Vagina (tissue), 2 donors: Measurements from ENCODE around the gene PLOD1. TPM values are rescaled to one million over a fixed set of nuclear protein-coding genes. Genes with fewer than 3 reads are reported as not detected.

ENCODE experiments used
- DNase-seq, 2 donors: peaks; one replicate each; pipeline ENCODE4 v3.0.0-alpha.2; 2017; ENCODE audit errors: extremely low spot score in 2 of 2
- H3K27ac ChIP-seq: fragments of 200-600 bp; sonication (generic); one replicate; pipeline ENCODE4 v1.5.1; 2019
- H3K27me3 ChIP-seq: fragments of 200-600 bp; sonication (generic); one replicate; pipeline ENCODE4 v1.5.1; 2019
- H3K36me3 ChIP-seq, 2 donors: fragments of 200-600 bp; sonication (generic); one replicate each; pipeline ENCODE4 v1.5.1; 2017 to 2019
- H3K4me1 ChIP-seq: fragments of 200-600 bp; sonication (generic); one replicate; pipeline ENCODE4 v1.5.1; 2019
- H3K4me3 ChIP-seq, 2 donors: fragments of 200-600 bp; sonication (generic); 1 replicate in 1 of 2; 2 replicates in 1 of 2; pipeline ENCODE4 v1.5.1; 2016 to 2019
- H3K9me3 ChIP-seq: fragments of 200-600 bp; sonication (generic); one replicate; pipeline ENCODE4 v1.5.1; 2019
- POLR2A ChIP-seq, 2 donors: fragments of 450-650 bp; IDR thresholded peaks; one replicate each; pipeline ENCODE4 v1.6.1; 2017; ENCODE audit warnings: antibody characterized with exemption in 2 of 2, mild to moderate bottlenecking in 2 of 2, moderate library complexity in 2 of 2
- POLR2AphosphoS5 ChIP-seq, 2 donors: sonication (generic); formaldehyde crosslinking; IDR thresholded peaks; one replicate each; pipeline ENCODE4 v1.9.0; 2017; ENCODE audit warnings: antibody characterized with exemption in 2 of 2, mild to moderate bottlenecking in 2 of 2, low read depth in 1 of 2; ENCODE audit not compliant: insufficient read depth in 1 of 2
- intact Hi-C: fragments of 100-400 bp; cut with DNase I; formaldehyde crosslinking; loops from one replicate; pipeline ENCODE4 v1.15.1; 2023
- total RNA-seq: library from RNA; depleted of rRNA; stranded (reverse); fragments of >200 nt; gene quantifications from one replicate; pipeline ENCODE4 v1.2.3, GENCODE V29; 2016
- TF ChIP-seq, protein P1 (sequence below), 3 experiments: fragments of 450-650 bp in 2 of 3; fragments of 200-600 bp in 1 of 3; sonication (generic) in 1 of 3; IDR thresholded peaks; one replicate each; pipeline ENCODE4 v1.5.1; 2017 to 2019; ENCODE audit warnings: antibody characterized with exemption in 3 of 3, mild to moderate bottlenecking in 2 of 3, moderate library complexity in 2 of 3

The PLOD1 gene
- total RNA-seq, 1 donor from 2014 or later, result 42.2 TPM

DNA sequence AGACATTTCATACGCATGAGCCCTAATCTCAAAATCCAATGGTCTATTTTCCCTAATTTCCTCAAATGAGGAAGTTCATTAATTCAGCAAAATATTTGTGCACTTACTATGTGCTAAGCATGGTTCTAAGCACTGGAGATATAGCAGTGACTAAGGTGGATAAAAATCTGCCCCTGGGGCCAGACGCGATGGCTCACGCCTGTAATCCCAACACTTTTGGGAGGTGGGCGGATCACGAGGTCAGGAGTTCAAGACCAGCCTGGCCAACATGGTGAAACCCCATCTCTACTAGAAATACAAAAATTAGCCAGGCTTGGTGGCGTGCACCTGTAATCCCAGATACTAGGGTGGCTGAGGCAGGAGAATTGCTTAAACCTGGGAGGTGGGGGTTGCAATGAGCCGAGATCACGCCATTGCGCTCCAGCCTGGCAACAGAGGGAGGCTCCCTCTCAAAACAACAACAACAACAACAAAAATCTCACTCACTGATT is 80.5 kb downstream of the PLOD1 start:
- peaks cover 0 to 28% of the 10 kb centered on the region in 2 donors for H3K36me3 ChIP-seq
- H3K4me3 ChIP-seq, result no peak overlapping the region
- H3K4me1 ChIP-seq, result peaks cover 12% of the 10 kb centered on the region
- intact Hi-C loops, result no loop called here
- H3K9me3 ChIP-seq, result no peaks in the 10 kb centered on the region
- no peak overlapping the region for H3K27ac ChIP-seq
- no peak for DNase-seq
- no peaks in the 10 kb centered on the region for H3K27me3 ChIP-seq
- TF ChIP-seq POLR2A (IDR thresholded peaks at IDR 0.05) (no peak), POLR2AphosphoS5 (IDR thresholded peaks at IDR 0.05; ENCODE audit: insufficient read depth in 1 of 2, low read depth in 1 of 2) (no peak)
- TF ChIP-seq, protein P1, sequence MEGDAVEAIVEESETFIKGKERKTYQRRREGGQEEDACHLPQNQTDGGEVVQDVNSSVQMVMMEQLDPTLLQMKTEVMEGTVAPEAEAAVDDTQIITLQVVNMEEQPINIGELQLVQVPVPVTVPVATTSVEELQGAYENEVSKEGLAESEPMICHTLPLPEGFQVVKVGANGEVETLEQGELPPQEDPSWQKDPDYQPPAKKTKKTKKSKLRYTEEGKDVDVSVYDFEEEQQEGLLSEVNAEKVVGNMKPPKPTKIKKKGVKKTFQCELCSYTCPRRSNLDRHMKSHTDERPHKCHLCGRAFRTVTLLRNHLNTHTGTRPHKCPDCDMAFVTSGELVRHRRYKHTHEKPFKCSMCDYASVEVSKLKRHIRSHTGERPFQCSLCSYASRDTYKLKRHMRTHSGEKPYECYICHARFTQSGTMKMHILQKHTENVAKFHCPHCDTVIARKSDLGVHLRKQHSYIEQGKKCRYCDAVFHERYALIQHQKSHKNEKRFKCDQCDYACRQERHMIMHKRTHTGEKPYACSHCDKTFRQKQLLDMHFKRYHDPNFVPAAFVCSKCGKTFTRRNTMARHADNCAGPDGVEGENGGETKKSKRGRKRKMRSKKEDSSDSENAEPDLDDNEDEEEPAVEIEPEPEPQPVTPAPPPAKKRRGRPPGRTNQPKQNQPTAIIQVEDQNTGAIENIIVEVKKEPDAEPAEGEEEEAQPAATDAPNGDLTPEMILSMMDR (IDR thresholded peaks at IDR 0.05), result no peak

DNA sequence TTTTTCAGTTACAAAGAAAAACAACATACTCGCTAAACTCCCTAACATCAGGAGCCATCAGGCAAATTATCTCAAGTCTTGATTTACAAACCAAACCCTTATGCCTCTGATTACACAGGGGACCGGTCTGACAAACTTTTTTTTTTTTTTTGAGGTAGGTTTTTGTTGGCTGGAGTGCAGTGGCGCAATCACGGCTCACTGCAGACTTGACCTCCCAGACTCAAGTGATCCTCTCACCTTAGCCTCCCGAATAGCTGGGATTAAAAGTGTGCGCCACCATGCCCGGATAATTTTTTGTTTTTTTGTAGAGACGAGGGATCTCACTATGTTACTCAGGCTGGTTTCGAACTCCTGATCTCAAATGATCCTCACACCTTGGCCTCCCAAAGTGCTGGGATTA is 81.0 kb downstream of the PLOD1 start:
- intact Hi-C loops, result no loop called here
- no peaks in the 10 kb centered on the region for H3K27me3 ChIP-seq
- no peak overlapping the region for H3K27ac ChIP-seq
- DNase-seq, result no peak
- peaks cover 17% of the 10 kb centered on the region for H3K4me1 ChIP-seq
- TF ChIP-seq POLR2A (IDR thresholded peaks at IDR 0.05) (no peak), POLR2AphosphoS5 (IDR thresholded peaks at IDR 0.05; ENCODE audit: insufficient read depth in 1 of 2, low read depth in 1 of 2) (no peak)
- TF ChIP-seq, protein P1 (IDR thresholded peaks at IDR 0.05), result no peak
- no peak overlapping the region for H3K4me3 ChIP-seq
- H3K36me3 ChIP-seq, result peaks cover 0 to 23% of the 10 kb centered on the region in 2 donors
- H3K9me3 ChIP-seq, result no peaks in the 10 kb centered on the region

DNA sequence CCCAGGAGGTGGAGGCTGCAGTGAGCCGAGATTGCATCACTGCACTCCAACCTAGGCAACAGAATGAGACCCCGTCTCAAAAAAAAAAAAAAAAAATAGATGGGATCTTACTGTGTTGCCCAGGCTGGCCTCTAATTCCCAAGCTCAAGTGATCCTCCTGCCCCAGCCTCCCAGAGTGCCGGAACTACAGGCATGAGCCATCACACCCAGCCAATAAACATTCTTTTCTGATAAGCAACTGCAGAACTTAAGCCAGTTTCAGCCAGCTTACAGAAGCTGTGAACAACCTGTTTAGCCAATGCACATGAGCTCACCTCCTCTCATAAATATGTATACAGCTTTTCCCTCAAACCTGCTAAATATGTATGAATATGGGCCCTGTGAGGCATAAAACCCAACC is 81.7 kb downstream of the PLOD1 start:
- Histone ChIP-seq H3K4me3 (no peak overlapping the region), H3K27ac (no peak overlapping the region), H3K36me3 (peaks cover 0 to 16% of the 10 kb centered on the region in 2 donors), H3K4me1 (peaks cover 19% of the 10 kb centered on the region), H3K27me3 (no peaks in the 10 kb centered on the region), H3K9me3 (no peaks in the 10 kb centered on the region)
- no peak for DNase-seq
- intact Hi-C loops, result no loop called here
- TF ChIP-seq, protein P1 (IDR thresholded peaks at IDR 0.05), result no peak
- no peak for TF ChIP-seq POLR2AphosphoS5 (IDR thresholded peaks at IDR 0.05; ENCODE audit: insufficient read depth in 1 of 2, low read depth in 1 of 2)
- no peak for TF ChIP-seq POLR2A (IDR thresholded peaks at IDR 0.05)

DNA sequence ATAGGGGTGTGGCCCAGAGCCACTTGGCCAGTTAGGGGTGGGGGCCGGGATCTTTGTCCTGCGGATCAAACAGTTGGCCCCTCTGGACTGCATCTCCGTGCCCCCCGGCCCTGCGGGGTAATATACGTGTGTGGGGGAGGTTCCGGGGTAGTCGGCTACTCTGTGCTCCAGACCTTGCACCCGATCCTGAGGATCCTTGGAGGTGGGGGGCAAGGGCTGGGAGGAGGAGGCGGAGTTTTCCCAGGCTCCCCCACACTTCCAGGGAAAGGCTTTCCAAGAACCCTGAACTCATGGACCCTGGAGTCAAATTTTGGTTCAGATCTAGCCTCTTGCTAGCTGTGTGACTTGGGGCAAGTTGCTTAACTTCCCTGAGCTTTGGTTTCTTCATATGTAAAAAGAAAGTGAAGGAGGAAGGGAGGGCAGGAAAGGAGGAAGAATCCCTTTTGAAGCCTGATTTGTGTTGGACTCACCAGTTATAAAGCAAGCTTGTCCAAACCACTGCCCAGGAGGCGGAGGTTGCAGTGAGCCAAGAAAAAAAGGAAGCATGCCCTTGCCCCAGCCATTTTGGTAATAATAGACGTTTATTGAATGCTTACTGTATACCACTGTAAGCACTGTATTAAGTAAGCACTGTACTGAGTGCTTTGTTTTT is 85.5 kb downstream of the PLOD1 start:
- Histone ChIP-seq H3K27ac (peak overlapping the region; percentile 81), H3K36me3 (peaks cover 0 to 26% of the 10 kb centered on the region in 2 donors), H3K4me1 (peaks cover 11% of the 10 kb centered on the region), H3K4me3 (peak overlapping the region; percentile 86 to 92), H3K27me3 (no peaks in the 10 kb centered on the region), H3K9me3 (no peaks in the 10 kb centered on the region)
- peak in 1 of 2 donors; percentile 86 for DNase-seq
- intact Hi-C loops, result no loop called here
- TF ChIP-seq POLR2AphosphoS5 (IDR thresholded peaks at IDR 0.05; ENCODE audit: insufficient read depth in 1 of 2, low read depth in 1 of 2), result no peak
- TF ChIP-seq, protein P1 (IDR thresholded peaks at IDR 0.05), result no peak
- TF ChIP-seq POLR2A (IDR thresholded peaks at IDR 0.05), result no peak

DNA sequence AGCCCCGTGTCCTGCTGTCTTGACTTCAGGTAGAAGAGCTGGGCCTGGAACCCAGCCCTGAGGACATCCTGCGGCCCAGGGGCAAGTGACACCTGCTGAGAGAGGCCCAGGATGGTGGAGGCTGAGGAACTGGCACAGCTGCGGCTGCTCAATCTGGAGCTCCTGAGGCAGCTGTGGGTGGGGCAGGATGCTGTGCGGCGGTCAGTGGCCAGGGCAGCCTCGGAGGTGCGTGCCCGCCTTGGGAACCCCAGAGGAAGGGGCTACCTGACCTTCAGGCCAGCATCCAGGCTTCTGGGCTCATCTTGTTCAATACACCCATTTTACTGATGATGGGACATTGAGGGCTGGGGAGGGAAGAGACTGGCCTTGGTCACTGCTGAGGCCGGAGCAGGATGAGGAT is 87.1 kb downstream of the PLOD1 start:
- no peak overlapping the region for H3K27ac ChIP-seq
- peaks cover 0 to 33% of the 10 kb centered on the region in 2 donors for H3K36me3 ChIP-seq
- DNase-seq, result peak in 1 of 2 donors; percentile 81
- no peak overlapping the region for H3K4me3 ChIP-seq
- intact Hi-C loops, result no loop called here
- TF ChIP-seq POLR2AphosphoS5 (IDR thresholded peaks at IDR 0.05; ENCODE audit: insufficient read depth in 1 of 2, low read depth in 1 of 2) (no peak), POLR2A (IDR thresholded peaks at IDR 0.05) (no peak)
- TF ChIP-seq, protein P1 (IDR thresholded peaks at IDR 0.05), result no peak
- H3K9me3 ChIP-seq, result no peaks in the 10 kb centered on the region
- peaks cover 11% of the 10 kb centered on the region for H3K4me1 ChIP-seq
- no peaks in the 10 kb centered on the region for H3K27me3 ChIP-seq
